Gastroesophageal sphincter (tissue), 3 donors: Measurements from ENCODE around the gene GSX1.

ENCODE experiments used
- CTCF ChIP-seq, 4 experiments: fragments of 200-600 bp in 2 of 4; fragments of 450-650 bp in 2 of 4; sonication (generic) in 1 of 4; IDR thresholded peaks; one replicate each; pipeline ENCODE4 v1.5.1; 2017 to 2019; ENCODE audit warnings: antibody characterized with exemption in 4 of 4, mild to moderate bottlenecking in 2 of 4, moderate library complexity in 2 of 4
- POLR2A ChIP-seq, 2 donors: fragments of 450-650 bp; IDR thresholded peaks; one replicate each; pipeline ENCODE4 v1.6.1; 2017; ENCODE audit warnings: antibody characterized with exemption in 2 of 2, mild to moderate bottlenecking in 2 of 2, moderate library complexity in 1 of 2

- no peak for TF ChIP-seq CTCF (IDR thresholded peaks at IDR 0.05)
- no peak for TF ChIP-seq POLR2A (IDR thresholded peaks at IDR 0.05)
These were observed 17.6 kb upstream of the GSX1 start for GRCh38 chr13:27774651-27775050.
